Bronchial epithelial cell (primary cell): ENCODE data around the gene NOS2. TPM values are rescaled to one million over a fixed set of nuclear protein-coding genes. Genes with fewer than 3 reads are reported as not detected.

ENCODE experiments used
- DNase-seq: peaks from one replicate; pipeline ENCODE4 v3.0.0-alpha.2; 2010; ENCODE audit warnings: low read depth
- FAIRE-seq: peaks from 2 replicates; lab custom pipeline; 2011; peaks lifted over from hg19 to GRCh38; lab: Jason Lieb, UNC
- H3K27me3 ChIP-seq: 2 replicates; pipeline ENCODE4 v1.5.1; 2011; ENCODE audit warnings: low read length; ENCODE audit not compliant: control insufficient read depth, insufficient read depth
- H3K36me3 ChIP-seq: 2 replicates; pipeline ENCODE4 v1.5.1; 2011; ENCODE audit warnings: low read length; ENCODE audit not compliant: control insufficient read depth, insufficient read depth
- H3K4me3 ChIP-seq: 2 replicates; pipeline ENCODE4 v1.5.1; 2011; ENCODE audit warnings: mild to moderate bottlenecking, low read depth, low read length, control low read depth
- total RNA-seq: library from RNA; depleted of rRNA; stranded (reverse); fragments of >200 nt; gene quantifications from 2 replicates; pipeline ENCODE4 v1.2.1, GENCODE V29; 2014
- TF ChIP-seq, protein P1 (sequence below): IDR thresholded peaks from 2 replicates; pipeline ENCODE4 v1.5.1; 2011; ENCODE audit warnings: mild to moderate bottlenecking, moderate library complexity, low read length, control low read depth, inconsistent platforms; ENCODE audit not compliant: insufficient read depth, severe bottlenecking

NOS2 gene
- total RNA-seq, 1 donor from 2014 or later = under 0.01 TPM

DNA sequence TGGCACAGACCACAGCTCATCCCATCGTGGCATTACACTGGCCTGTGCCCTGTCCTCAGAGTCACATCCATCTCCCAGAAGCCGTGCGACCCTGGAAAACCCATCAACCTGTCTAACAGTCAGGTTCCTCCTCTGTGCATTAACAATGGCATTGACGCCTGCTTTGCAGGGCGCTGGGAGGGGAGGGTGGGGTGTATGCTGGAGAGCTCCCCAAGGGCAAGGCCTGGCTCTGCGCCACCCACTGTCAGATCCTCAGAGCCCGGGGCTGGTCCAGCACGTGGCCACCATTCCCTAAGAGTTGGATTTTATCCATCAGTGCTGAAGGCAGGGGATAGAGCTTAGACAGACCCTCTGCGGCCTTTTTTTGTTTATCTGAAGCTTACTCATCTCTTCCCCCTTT is 28.7 kb downstream of the NOS2 start:
- DNase-seq = no peak
- H3K27me3 ChIP-seq = no peaks in the 10 kb centered on the region

DNA sequence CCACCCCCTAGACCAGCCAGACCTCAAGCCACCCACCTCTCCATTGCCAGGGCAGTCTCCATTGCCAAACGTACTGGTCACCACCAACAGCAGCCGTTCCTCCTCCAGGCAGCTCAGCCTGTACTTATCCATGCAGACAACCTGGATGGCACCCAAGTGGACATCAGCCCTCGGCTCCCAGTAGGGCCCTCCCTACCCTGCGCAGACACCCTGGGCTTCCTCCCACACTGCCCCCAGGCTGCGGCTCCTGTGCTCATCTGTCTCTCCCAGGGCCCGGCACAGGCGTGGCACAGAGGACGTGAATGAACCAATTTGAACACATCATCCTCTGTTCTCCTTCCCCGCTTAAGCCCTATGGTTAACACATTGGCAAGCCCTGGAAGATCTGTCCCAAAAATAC is 29.5 kb downstream of the NOS2 start:
- no peak for FAIRE-seq
- H3K27me3 ChIP-seq = no peaks in the 10 kb centered on the region
- no peak overlapping the region for H3K4me3 ChIP-seq
- H3K36me3 ChIP-seq = no peaks in the 10 kb centered on the region
- no peak for DNase-seq
- TF ChIP-seq, protein P1, sequence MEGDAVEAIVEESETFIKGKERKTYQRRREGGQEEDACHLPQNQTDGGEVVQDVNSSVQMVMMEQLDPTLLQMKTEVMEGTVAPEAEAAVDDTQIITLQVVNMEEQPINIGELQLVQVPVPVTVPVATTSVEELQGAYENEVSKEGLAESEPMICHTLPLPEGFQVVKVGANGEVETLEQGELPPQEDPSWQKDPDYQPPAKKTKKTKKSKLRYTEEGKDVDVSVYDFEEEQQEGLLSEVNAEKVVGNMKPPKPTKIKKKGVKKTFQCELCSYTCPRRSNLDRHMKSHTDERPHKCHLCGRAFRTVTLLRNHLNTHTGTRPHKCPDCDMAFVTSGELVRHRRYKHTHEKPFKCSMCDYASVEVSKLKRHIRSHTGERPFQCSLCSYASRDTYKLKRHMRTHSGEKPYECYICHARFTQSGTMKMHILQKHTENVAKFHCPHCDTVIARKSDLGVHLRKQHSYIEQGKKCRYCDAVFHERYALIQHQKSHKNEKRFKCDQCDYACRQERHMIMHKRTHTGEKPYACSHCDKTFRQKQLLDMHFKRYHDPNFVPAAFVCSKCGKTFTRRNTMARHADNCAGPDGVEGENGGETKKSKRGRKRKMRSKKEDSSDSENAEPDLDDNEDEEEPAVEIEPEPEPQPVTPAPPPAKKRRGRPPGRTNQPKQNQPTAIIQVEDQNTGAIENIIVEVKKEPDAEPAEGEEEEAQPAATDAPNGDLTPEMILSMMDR = no peak

More for the DNA sequence above, 28.7 kb downstream of the NOS2 start:
- Histone ChIP-seq H3K4me3 (no peak overlapping the region), H3K36me3 (no peaks in the 10 kb centered on the region)
- TF ChIP-seq, protein P1 = no peak
- no peak for FAIRE-seq

DNA sequence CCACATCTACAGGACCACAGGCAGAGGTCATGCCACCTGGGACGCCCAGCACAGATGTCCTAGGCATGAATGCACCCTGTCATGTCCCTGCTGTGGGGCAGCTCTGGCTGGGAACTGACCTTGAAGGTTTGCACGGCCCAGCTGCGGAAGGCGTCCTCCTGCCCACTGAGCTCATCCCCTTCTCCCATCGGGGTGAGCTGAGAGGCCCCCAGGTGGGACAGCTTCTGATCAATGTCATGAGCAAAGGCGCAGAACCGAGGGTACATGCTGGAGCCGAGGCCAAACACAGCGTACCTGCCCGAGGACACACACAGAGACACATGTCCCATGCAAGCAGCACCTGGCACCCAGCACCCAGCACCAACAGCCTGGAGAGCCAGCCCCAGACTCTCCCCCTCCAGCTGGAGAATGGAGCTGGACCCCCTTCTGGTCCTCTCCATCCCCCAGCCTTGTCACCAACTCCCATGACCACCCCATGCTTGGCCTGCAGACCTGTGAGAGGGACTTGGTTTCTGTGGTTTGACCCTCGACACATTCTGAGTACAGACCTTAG is 31.4 kb downstream of the NOS2 start:
- FAIRE-seq = no peak
- DNase-seq = no peak
- Histone ChIP-seq H3K4me3 (no peak overlapping the region), H3K27me3 (no peaks in the 10 kb centered on the region), H3K36me3 (no peaks in the 10 kb centered on the region)
- TF ChIP-seq, protein P1 = no peak

DNA sequence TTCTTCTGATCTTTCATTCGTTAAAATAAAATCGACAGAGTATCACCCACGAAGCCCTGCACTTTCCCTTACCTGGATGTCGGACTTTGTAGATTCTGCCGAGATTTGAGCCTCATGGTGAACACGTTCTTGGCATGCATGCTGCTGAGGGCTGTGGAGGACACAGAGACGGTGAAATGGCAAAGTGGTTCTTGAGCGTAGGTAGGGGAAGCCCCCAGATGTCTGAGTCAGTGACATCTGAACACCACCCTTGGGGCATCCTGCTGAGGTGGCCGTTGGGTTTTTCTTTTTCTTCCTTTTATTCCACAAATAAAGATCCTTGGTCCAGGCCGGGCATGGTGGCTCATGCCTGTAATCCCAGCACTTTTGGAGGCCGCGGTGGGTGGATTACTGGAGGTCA is 33.9 kb downstream of the NOS2 start:
- TF ChIP-seq, protein P1 = no peak
- FAIRE-seq (no peak), DNase-seq (no peak)
- Histone ChIP-seq H3K27me3 (no peaks in the 10 kb centered on the region), H3K4me3 (no peak overlapping the region), H3K36me3 (no peaks in the 10 kb centered on the region)

DNA sequence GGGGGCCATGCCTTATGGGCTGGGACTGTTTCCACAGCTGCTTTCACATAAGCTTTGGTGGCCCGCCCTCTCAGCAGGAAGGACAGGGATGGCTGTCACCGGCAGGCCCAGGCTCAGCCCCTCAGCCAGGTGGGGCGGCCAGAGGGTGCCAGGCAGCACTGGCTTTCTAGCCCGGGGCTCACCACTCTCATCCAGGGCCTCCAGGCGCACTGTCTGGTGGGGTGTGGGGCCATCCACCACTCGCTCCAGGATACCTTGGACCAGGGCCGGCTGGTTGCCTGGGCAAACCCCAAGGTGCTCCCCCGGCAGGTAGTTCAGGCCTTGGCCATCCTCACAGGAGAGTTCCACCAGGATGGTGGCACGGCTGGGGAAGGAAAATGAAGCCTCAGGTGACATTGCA is 35.0 kb downstream of the NOS2 start:
- Histone ChIP-seq H3K27me3 (no peaks in the 10 kb centered on the region), H3K4me3 (no peak overlapping the region), H3K36me3 (no peaks in the 10 kb centered on the region)
- FAIRE-seq = no peak
- TF ChIP-seq, protein P1 = no peak
- DNase-seq = no peak

DNA sequence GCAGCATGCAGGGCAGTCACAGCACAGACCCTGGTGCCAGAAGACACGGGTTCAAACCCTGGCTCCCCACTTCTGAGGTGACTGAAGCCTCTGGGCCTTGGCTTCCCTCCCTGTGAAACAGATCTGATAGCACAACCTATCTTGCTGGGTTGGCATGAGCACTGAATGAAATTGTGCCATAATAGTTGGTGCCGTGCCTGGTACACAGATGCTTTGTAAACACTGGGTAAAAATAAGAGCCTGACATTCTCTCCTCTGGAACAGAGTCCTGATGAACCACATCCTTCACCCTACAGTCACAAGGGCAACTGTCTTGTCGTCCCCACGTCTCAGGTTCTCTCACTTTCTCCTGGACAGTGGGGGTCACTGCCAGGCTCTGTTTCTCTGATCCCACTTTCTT is 35.7 kb downstream of the NOS2 start:
- TF ChIP-seq, protein P1 = no peak
- no peak for FAIRE-seq
- no peak overlapping the region for H3K4me3 ChIP-seq
- no peak for DNase-seq
- H3K27me3 ChIP-seq = no peaks in the 10 kb centered on the region
- H3K36me3 ChIP-seq = no peaks in the 10 kb centered on the region
